T follicular helper cell (primary cell): ENCODE results near the gene BCAS3.
"Not testable (repeated sequence)": the region's sequence is repeated elsewhere in the genome, so short reads cannot be mapped to it uniquely, and the experiment has no call there.

ENCODE experiments used
- DNase-seq: peaks from one replicate; pipeline ENCODE4 v3.0.0-alpha.2; 2020; ENCODE audit warnings: low read depth

Gene BCAS3

GRCh38 chr17:61422116-61422799 is 744.6 kb downstream of the BCAS3 start:
- DNase-seq = no peak

GRCh38 chr17:61422869-61423268 is 745.2 kb downstream of the BCAS3 start:
- no peak for DNase-seq

GRCh38 chr17:61423967-61424649 is 746.5 kb downstream of the BCAS3 start:
- no peak for DNase-seq

GRCh38 chr17:61425682-61426481 is 748.2 kb downstream of the BCAS3 start:
- no peak for DNase-seq

- DNase-seq = no peak
Observed at GRCh38 chr17:61426482-61427304, 749.0 kb downstream of the BCAS3 start.

GRCh38 chr17:61427567-61427966 is 749.9 kb downstream of the BCAS3 start:
- DNase-seq = no peak

- DNase-seq = no peak
Observed at GRCh38 chr17:61429274-61429673, 751.6 kb downstream of the BCAS3 start.

- not testable (repeated sequence) for DNase-seq
Observed at GRCh38 chr17:61429831-61430230, 752.2 kb downstream of the BCAS3 start.

- no peak for DNase-seq
Observed at GRCh38 chr17:61431594-61432311, 754.1 kb downstream of the BCAS3 start.

- DNase-seq = no peak
Observed at GRCh38 chr17:61436273-61436672, 758.6 kb downstream of the BCAS3 start.

GRCh38 chr17:61436995-61437704 is 759.5 kb downstream of the BCAS3 start:
- DNase-seq = no peak

- DNase-seq = no peak
Observed at GRCh38 chr17:61440697-61441096, 763.0 kb downstream of the BCAS3 start.

- DNase-seq = not testable (repeated sequence)
Observed at GRCh38 chr17:61441507-61441906, 763.9 kb downstream of the BCAS3 start.

- DNase-seq = no peak
Observed at GRCh38 chr17:61442136-61442775, 764.6 kb downstream of the BCAS3 start.
